Activated B cell treated with CpG ODN at 0.5 μM for 24 hours (primary cell): ENCODE results near the gene SOSTDC1. TPM values are rescaled to one million over a fixed set of nuclear protein-coding genes. Genes with fewer than 3 reads are reported as not detected.
"Not testable (repeated sequence)": the region's sequence is repeated elsewhere in the genome, so short reads cannot be mapped to it uniquely, and the experiment has no call there.

Source experiments
- ATAC-seq: fragments of 200-7000 bp; cut with Tn5 transposase; one replicate; pipeline ENCODE4 v1.10.0; 2021; ENCODE audit warnings: low read depth, mild to moderate bottlenecking, moderate library complexity
- CTCF ChIA-PET: fragments of 350-600 bp; sonication (Branson Sonifier 250); formaldehyde crosslinking; loops from one replicate; lab custom pipeline; 2021; ENCODE audit warnings: antibody characterized with exemption; lab: Charles Lee
- POLR2A ChIA-PET: fragments of 350-600 bp; sonication (Branson Sonifier 250); formaldehyde crosslinking; loops from one replicate; lab custom pipeline; 2021; ENCODE audit warnings: antibody characterized with exemption; lab: Charles Lee
- DNase-seq: peaks from one replicate; pipeline ENCODE4 v3.0.0; 2022
- H3K27ac Mint-ChIP-seq: one replicate; pipeline ENCODE4 v1.8.0; 2020; ENCODE audit warnings: mixed read lengths
- H3K27me3 Mint-ChIP-seq: one replicate; pipeline ENCODE4 v1.8.0; 2021; ENCODE audit warnings: mixed read lengths
- H3K36me3 Mint-ChIP-seq: one replicate; pipeline ENCODE4 v1.8.0; 2021; ENCODE audit warnings: low read depth, mixed read lengths
- H3K4me1 Mint-ChIP-seq: one replicate; pipeline ENCODE4 v1.8.0; 2021; ENCODE audit warnings: mixed read lengths
- H3K4me3 Mint-ChIP-seq: one replicate; pipeline ENCODE4 v1.8.0; 2020; ENCODE audit warnings: mild to moderate bottlenecking, mixed read lengths
- H3K9me3 Mint-ChIP-seq: one replicate; pipeline ENCODE4 v1.8.0; 2020; ENCODE audit warnings: mixed read lengths
- intact Hi-C: fragments of 100-400 bp; cut with micrococcal nuclease; formaldehyde crosslinking; loops from one replicate; pipeline ENCODE4 v1.15.1; 2024
- total RNA-seq: library from RNA; stranded (reverse); gene quantifications from 2 replicates; pipeline ENCODE4 v1.2.3, GENCODE V29; 2022
- TF ChIP-seq, protein P1 (sequence below): fragments of 200-600 bp; IDR thresholded peaks from one replicate; pipeline ENCODE4 v1.8.0; 2022; ENCODE audit warnings: antibody characterized with exemption, mild to moderate bottlenecking

SOSTDC1 gene
- total RNA-seq, 1 donor from 2014 or later = not detected

DNA sequence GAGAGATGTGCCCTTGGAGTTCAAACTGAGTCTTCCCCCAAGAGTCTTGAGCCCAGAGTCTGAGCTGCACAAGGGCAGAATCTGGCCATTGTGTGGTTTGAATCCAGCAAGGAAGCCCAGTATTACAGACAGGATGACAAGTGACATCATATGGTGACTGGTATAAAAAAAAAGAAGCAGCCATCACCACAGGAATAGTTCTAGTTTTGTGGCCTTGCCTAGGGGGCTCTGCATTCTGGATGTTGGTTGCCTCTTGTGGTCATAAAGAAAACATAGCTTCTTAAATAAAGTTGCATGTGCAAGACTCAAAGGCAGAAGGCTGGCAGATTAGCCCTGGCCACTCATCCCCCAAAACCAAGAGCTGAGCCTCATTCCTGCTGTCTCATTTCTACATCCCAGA is 44.3 kb upstream of the SOSTDC1 start:
- intact Hi-C loops = no loop called here
- H3K27me3 Mint-ChIP-seq = no peaks in the 10 kb centered on the region
- ATAC-seq = no peak
- DNase-seq = no peak
- H3K4me1 Mint-ChIP-seq = no peaks in the 10 kb centered on the region
- TF ChIP-seq, protein P1, sequence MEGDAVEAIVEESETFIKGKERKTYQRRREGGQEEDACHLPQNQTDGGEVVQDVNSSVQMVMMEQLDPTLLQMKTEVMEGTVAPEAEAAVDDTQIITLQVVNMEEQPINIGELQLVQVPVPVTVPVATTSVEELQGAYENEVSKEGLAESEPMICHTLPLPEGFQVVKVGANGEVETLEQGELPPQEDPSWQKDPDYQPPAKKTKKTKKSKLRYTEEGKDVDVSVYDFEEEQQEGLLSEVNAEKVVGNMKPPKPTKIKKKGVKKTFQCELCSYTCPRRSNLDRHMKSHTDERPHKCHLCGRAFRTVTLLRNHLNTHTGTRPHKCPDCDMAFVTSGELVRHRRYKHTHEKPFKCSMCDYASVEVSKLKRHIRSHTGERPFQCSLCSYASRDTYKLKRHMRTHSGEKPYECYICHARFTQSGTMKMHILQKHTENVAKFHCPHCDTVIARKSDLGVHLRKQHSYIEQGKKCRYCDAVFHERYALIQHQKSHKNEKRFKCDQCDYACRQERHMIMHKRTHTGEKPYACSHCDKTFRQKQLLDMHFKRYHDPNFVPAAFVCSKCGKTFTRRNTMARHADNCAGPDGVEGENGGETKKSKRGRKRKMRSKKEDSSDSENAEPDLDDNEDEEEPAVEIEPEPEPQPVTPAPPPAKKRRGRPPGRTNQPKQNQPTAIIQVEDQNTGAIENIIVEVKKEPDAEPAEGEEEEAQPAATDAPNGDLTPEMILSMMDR = no peak
- no peak overlapping the region for H3K27ac Mint-ChIP-seq
- no peak overlapping the region for H3K4me3 Mint-ChIP-seq
- no peaks in the 10 kb centered on the region for H3K36me3 Mint-ChIP-seq
- POLR2A ChIA-PET = no interaction called here
- CTCF ChIA-PET = no interaction called here
- H3K9me3 Mint-ChIP-seq = peaks cover 4% of the 10 kb centered on the region

DNA sequence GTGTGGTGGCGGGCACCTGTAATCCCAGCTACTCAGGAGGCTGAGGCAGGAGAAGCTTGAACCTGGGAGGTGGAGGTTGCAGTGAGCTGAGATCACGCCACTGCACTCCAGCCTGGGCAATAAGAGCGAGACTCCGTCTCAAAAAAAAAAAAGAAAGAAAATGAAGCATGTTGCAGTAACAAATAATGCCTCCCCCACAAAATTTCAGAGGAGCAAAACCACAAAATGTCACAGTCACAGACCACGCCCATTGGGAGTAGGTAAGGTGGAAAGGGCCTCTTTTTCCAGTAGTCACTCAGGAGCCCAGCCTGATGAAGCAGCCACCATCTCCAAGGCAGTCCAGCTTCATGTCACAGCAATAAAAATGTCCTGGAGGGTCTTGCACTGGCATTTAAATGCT is 40.9 kb upstream of the SOSTDC1 start:
- CTCF ChIA-PET, H3K4me1 Mint-ChIP-seq, H3K4me3 Mint-ChIP-seq, H3K27ac Mint-ChIP-seq, H3K9me3 Mint-ChIP-seq, intact Hi-C loops, DNase-seq, H3K36me3 Mint-ChIP-seq, H3K27me3 Mint-ChIP-seq, ATAC-seq, POLR2A ChIA-PET: not testable (repeated sequence)

DNA sequence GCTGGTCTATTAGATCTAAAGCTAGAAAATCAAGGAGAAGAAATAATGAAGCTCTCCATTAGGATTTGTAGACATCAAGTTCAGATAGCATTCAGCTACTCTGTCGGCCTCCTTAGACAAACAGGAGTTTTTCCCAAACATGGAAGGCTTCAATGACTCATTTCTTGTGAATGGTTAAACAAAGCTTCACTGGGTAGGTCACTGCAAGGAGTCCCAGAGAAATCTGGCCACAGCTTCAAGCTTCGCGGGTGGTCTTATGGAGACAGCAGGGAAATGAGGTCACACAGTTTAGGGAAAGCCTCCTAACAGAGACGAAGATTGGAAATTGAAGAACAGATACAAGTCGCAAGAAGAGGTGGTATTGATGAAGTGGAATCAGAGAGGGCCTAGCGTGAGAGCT is 38.5 kb upstream of the SOSTDC1 start:
- ATAC-seq (no peak), DNase-seq (no peak)
- intact Hi-C loops = no loop called here
- Mint-ChIP-seq H3K27ac (no peak overlapping the region), H3K4me1 (no peaks in the 10 kb centered on the region), H3K4me3 (no peak overlapping the region), H3K36me3 (no peaks in the 10 kb centered on the region), H3K9me3 (peaks cover 4% of the 10 kb centered on the region), H3K27me3 (peaks cover 2% of the 10 kb centered on the region)
- CTCF ChIA-PET = no interaction called here
- POLR2A ChIA-PET = no interaction called here
- TF ChIP-seq, protein P1 = no peak

DNA sequence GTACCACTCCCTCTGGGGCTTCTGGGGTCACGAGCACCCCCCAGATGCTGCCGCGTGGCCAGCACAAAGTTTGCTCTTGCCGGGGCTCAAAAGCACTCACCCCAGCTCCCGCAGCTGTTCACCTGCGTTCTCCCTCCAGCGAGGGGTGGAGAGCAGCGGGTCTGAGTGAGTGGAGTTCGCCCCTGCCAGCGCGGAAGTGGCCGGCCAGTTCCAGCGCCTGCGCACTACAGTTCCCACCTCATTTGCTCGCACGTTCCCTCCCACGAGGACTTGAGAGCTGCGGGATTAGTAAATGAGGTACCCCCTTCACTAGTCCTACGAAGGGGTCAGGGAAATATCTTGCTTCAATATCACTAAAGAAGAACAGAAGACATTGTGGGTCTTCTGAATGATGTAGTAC is 36.8 kb upstream of the SOSTDC1 start:
- peaks cover 2% of the 10 kb centered on the region for H3K27me3 Mint-ChIP-seq
- ChIA-PET CTCF (no interaction called here), POLR2A (no interaction called here)
- no peak for ATAC-seq
- no peak overlapping the region for H3K27ac Mint-ChIP-seq
- intact Hi-C loops = no loop called here
- no peaks in the 10 kb centered on the region for H3K9me3 Mint-ChIP-seq
- no peak for DNase-seq
- no peak overlapping the region for H3K4me3 Mint-ChIP-seq
- H3K36me3 Mint-ChIP-seq = no peaks in the 10 kb centered on the region
- TF ChIP-seq, protein P1 = no peak
- H3K4me1 Mint-ChIP-seq = no peaks in the 10 kb centered on the region

DNA sequence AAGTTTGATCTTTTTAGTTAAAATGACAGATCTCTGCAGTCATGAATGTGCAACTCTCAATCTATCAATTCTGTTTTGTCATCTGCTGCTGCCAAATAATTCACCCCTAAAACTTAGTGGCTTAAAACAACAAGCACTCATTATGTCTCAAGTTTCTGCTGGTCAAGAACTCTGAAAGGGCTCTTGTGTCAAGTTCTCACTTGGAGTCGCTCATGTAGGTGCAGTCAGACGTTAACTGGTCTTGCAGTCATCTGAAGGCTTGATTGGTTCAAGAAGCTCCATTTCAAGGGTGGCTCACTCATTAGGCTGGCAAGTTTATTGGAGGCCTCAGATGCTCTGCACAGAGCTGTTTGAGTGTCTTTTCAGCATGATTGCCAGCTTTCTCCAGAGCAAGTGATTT is 32.6 kb upstream of the SOSTDC1 start:
- ATAC-seq (no peak), DNase-seq (no peak)
- POLR2A ChIA-PET = no interaction called here
- Mint-ChIP-seq H3K27ac (no peak overlapping the region), H3K4me1 (no peaks in the 10 kb centered on the region), H3K36me3 (no peaks in the 10 kb centered on the region), H3K27me3 (peaks cover 8% of the 10 kb centered on the region), H3K9me3 (no peaks in the 10 kb centered on the region), H3K4me3 (no peak overlapping the region)
- CTCF ChIA-PET = no interaction called here
- TF ChIP-seq, protein P1 = no peak
- intact Hi-C loops = no loop called here
